Fibroblast of the aortic adventitia (primary cell): ENCODE results near the gene GDPD2. TPM values are rescaled to one million over a fixed set of nuclear protein-coding genes. Genes with fewer than 3 reads are reported as not detected.
"Not testable (repeated sequence)": the region's sequence is repeated elsewhere in the genome, so short reads cannot be mapped to it uniquely, and the experiment has no call there.

Experiments
- DNase-seq: peaks from one replicate; pipeline ENCODE4 v3.0.0-alpha.2; 2010; ENCODE audit warnings: low read depth
- H3K4me3 ChIP-seq: 2 replicates; pipeline ENCODE4 v1.5.1; 2011; ENCODE audit warnings: low read depth, mild to moderate bottlenecking, control low read depth, low read length, moderate library complexity
- total RNA-seq: library from RNA; depleted of rRNA; stranded (reverse); fragments of >200 nt; gene quantifications from 2 replicates; pipeline ENCODE4 v1.2.3, GENCODE V29; 2012; ENCODE audit warnings: low replicate concordance
- TF ChIP-seq, protein P1 (sequence below): IDR thresholded peaks from 2 replicates; pipeline ENCODE4 v1.5.1; 2011; ENCODE audit warnings: mild to moderate bottlenecking, low read length, control low read depth, inconsistent platforms; ENCODE audit not compliant: insufficient read depth

The GDPD2 gene, protein sequence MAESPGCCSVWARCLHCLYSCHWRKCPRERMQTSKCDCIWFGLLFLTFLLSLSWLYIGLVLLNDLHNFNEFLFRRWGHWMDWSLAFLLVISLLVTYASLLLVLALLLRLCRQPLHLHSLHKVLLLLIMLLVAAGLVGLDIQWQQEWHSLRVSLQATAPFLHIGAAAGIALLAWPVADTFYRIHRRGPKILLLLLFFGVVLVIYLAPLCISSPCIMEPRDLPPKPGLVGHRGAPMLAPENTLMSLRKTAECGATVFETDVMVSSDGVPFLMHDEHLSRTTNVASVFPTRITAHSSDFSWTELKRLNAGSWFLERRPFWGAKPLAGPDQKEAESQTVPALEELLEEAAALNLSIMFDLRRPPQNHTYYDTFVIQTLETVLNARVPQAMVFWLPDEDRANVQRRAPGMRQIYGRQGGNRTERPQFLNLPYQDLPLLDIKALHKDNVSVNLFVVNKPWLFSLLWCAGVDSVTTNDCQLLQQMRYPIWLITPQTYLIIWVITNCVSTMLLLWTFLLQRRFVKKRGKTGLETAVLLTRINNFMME
- not detected in 2 replicates for total RNA-seq

DNA sequence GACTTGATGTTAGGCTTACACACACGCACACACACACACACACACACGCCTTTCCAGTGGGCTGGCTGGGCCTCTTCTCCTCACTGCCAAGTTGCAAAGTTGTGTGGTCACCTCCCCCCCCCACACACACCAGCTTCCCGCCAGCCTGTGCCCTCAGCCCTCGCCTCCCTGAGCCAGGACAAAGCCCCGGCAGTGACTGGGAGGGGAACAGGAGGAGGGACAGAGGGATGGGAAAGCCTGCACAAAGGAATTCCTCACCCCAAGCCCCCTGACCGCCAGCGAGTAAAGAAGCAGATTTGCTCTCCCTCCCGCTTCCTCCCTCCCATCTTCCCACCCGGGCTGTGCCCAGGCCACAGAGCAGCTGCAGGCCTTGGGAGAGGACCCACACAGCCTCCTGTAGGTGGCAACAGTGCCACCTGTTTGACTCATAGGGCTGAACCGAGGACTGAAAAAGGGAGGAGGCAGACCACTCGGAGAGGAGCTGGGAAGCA lies at the start of gene GDPD2:
TSS of gene GDPD2 (plus strand) at position 464 of the 491 bp plus-strand sequence. CDS start 1,671 bp downstream, outside the sequence.
- DNase-seq = peak; percentile 35
- no peak within 1 kb of the TSS for H3K4me3 ChIP-seq
- TF ChIP-seq, protein P1, sequence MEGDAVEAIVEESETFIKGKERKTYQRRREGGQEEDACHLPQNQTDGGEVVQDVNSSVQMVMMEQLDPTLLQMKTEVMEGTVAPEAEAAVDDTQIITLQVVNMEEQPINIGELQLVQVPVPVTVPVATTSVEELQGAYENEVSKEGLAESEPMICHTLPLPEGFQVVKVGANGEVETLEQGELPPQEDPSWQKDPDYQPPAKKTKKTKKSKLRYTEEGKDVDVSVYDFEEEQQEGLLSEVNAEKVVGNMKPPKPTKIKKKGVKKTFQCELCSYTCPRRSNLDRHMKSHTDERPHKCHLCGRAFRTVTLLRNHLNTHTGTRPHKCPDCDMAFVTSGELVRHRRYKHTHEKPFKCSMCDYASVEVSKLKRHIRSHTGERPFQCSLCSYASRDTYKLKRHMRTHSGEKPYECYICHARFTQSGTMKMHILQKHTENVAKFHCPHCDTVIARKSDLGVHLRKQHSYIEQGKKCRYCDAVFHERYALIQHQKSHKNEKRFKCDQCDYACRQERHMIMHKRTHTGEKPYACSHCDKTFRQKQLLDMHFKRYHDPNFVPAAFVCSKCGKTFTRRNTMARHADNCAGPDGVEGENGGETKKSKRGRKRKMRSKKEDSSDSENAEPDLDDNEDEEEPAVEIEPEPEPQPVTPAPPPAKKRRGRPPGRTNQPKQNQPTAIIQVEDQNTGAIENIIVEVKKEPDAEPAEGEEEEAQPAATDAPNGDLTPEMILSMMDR = no peak

DNA sequence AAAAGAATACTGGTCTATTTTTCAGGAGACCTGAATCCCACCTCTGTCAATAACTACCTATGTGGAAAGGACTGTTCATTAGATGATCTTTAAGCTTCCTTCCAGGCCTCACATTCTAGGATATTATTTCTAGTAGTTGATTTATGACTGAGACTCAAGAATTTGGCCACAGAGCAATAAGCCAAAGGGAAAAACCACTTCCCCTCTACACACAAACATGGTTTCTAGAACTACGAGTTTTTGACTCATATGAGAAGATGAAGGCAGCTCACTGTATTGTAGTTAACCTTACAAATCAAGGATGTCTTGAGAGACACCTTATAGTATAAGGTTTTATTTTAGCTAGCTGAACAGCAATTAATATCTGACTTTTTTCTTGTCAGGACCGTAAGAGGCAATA lies 36.9 kb upstream of the GDPD2 start:
- H3K4me3 ChIP-seq = no peak overlapping the region
- TF ChIP-seq, protein P1 = no peak
- no peak for DNase-seq

DNA sequence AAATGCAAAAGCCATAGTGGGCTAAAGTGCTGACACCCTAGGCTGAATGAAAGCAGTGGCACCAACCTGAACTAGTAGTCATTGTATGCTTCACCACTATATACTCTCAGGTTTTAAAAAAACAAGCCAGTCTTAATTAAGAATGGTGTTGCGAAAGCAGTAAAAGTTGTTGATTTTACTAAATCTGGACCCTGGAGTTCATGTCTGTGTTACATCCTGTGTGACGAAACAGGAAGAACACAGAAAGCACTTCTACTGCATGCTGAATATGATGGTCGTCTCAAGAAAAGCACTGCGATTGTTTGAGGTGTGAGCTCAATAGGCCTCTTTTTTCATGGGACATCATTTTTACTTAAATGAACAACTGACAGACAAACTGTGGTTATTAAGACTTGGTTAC lies 24.2 kb upstream of the GDPD2 start:
- DNase-seq = peak; percentile 13

DNA sequence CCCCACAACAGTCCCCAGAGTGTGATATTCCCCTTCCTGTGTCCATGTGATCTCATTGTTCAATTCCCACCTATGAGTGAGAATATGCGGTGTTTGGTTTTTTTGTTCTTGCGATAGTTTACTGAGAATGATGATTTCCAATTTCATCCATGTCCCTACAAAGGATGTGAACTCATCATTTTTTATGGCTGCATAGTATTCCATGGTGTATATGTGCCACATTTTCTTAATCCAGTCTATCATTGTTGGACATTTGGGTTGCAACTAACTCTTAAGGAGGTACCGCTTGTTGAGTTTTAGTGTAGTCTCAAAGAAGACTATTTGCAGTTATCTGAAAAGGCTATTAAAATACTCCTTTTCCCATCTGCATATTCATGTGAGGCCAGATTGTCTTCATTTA lies 22.9 kb upstream of the GDPD2 start:
- H3K4me3 ChIP-seq, DNase-seq: not testable (repeated sequence)

More for the DNA sequence above, 24.2 kb upstream of the GDPD2 start:
- TF ChIP-seq, protein P1 = no peak
- no peak overlapping the region for H3K4me3 ChIP-seq

DNA sequence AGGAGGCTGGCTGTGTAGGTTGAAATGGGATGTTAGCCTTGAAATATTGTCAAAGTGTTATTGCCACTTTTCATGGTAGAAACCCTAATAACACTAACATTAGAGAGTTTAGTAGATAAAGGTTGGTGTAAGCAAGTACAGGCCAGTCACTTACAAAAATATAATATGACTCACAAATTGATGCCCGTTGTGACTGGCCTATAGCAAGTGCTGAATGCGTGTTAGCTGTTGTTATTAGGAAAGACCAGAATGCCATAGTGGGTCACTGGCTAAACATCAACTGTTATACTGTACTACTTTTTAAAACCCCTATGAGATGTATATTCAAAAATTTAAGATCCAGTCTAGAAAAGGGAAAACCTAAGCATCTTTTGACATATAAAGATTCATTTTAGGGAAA lies 20.4 kb upstream of the GDPD2 start:
- H3K4me3 ChIP-seq = no peak overlapping the region
- no peak for DNase-seq
- TF ChIP-seq, protein P1 = no peak

DNA sequence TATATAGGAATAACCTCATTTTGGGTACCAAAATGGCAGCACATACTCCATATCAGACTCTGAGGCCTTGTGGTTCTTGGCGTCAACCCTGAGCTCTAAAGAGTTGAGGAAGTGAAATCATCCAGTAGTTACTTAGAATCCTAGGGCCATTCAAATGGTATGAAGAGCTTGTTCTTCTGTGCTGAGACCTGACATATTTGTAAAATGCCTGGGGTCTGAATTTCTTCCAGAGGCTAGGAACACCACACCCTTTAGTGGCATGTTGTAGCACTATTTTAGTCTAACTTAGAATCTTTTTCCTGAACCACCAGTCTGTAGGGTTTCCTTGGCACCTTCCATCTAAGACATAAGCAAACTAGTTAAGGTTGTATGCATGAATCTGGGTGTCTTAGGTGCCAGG lies 18.1 kb upstream of the GDPD2 start:
- DNase-seq = no peak
- no peak overlapping the region for H3K4me3 ChIP-seq

DNA sequence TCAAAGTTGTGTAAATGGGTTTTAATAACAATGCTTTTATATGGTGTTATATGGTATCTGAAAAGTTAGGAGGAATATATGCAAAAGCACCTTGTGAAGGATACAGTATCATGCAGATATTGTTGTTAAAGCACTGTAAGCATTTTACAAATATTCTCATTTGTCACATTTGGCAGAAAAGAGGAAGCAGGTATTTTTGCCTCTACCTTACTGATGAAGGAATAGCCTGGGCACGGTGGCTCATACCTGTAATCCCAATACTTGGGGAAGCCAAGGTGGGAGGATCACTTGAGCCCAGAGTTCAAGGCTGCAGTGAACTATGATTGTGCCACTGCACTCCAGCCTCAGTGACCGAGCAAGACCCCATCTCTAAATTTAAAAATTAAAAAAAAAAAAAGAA lies 12.2 kb upstream of the GDPD2 start:
- H3K4me3 ChIP-seq = no peak overlapping the region
- TF ChIP-seq, protein P1 = no peak
- no peak for DNase-seq

More for the DNA sequence above, 18.1 kb upstream of the GDPD2 start:
- TF ChIP-seq, protein P1 = no peak
